Activated CD8-positive, alpha-beta memory T cell treated with anti-CD3 and anti-CD28 coated beads for 4 hours (primary cell): ENCODE measurements around the gene FRAS1.

Source experiments
- DNase-seq, 2 donors: peaks; one replicate each; pipeline ENCODE4 v3.0.0-alpha.2; 2020; ENCODE audit warnings: low read depth in 2 of 2

FRAS1 gene

DNA sequence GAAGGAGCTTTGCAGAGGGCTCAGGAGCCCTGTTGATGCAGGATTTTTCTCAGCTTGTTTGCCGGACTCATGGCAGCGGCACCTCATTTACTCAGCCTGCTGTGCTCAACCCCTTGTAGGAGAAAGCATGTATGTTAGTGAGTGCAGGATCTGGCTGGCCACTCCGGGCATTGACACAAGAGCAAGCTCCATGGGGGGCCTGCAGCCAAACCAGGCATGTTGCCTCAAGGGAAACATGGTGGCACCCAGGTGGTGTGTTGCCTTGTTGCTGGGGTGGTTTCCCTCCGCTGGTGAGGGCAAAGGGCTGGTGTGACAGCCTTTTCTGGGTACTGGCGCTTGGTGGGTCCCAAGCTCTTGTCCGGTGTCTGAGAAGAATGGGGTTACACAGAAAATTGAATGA, 305.2 kb downstream of the FRAS1 start:
- DNase-seq: no peak

DNA sequence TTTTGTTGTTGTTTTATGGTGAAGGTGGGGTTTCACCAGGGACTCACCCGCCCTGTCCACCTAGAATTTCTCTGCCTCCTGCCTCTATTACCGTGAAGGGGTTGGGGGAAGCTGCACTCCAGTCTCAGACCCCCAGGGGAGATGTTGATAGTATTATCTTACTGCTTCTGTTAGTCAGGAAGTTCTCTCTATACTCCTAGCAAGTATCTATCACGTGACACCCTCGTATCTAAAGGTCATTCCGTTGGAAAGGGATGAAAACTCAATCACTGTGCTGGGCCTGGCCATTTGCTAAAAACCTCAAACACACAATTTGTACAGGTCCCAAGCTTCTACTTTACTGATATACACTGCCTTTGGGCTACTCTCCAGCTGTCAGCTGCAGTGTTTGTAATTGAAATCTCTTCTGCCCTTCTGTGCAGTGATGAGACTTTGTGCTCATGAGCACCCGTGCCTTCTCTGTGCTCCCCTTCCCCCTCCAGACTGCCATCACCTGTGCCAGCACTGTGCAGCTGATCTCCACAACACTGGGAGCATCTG, 306.0 kb downstream of the FRAS1 start:
- no peak for DNase-seq

GRCh38 chr4:78369679-78370078, 312.6 kb downstream of the FRAS1 start:
- no peak for DNase-seq

- DNase-seq: no peak
Measured at GRCh38 chr4:78370631-78371372, 313.7 kb downstream of the FRAS1 start.

- no peak for DNase-seq
Measured at GRCh38 chr4:78372355-78372988, 315.3 kb downstream of the FRAS1 start.

- no peak for DNase-seq
Measured at GRCh38 chr4:78377555-78377954, 320.4 kb downstream of the FRAS1 start.

DNA sequence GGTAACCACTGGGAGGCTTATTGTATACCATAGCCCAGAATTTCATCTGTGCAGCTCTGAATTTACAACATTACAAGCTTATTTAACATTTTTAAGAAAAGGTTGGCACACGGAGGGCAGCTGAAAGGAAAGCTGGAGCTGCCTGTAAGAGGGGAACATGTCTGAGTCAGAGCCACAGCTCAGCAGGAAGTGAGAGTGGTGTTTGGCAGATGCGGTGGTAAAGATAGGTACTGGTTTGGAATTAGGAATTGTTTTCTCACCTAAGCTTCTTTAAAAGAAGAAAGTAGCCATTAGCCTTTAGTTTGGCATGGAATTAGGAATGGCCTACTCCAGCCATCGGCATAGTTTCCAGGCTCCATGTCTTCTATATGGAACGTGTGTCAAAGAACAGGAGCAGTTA, 321.9 kb downstream of the FRAS1 start:
- no peak for DNase-seq

DNA sequence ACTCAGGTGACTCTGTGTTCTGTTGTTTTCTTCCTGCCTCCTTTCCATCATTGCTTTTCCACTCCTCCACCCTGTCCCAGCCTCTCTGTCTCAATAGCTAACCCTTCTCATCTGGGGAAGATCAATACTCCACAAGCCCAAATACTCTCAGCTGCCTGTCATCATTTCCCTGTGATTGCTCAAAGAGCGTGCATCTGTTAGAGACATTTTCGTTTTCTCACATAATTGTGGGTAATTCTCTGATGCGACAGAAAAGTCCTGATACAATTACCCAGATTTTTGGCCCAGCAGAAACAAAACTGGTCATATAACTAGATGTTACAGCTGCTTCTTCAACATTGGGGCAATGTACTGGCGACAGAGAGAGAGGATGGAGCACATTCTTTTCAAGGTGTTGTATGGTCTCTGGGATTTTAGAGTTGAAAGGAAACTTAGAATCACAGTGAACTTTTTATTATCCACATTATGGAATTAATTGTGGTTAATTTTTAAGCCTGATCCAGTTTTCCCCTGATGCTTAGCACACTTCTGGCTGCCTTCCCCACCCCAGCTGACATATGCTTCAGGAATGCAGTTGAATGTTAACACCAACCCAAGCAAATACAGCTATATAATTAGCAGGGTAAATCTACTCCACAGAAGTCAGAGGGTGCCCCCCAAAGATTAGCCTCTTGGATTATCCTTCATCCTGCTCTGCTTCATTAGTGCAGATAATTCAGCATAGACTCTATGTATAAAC, 323.0 kb downstream of the FRAS1 start:
- no peak for DNase-seq

GRCh38 chr4:78386679-78387078, 329.6 kb downstream of the FRAS1 start:
- DNase-seq: no peak

DNA sequence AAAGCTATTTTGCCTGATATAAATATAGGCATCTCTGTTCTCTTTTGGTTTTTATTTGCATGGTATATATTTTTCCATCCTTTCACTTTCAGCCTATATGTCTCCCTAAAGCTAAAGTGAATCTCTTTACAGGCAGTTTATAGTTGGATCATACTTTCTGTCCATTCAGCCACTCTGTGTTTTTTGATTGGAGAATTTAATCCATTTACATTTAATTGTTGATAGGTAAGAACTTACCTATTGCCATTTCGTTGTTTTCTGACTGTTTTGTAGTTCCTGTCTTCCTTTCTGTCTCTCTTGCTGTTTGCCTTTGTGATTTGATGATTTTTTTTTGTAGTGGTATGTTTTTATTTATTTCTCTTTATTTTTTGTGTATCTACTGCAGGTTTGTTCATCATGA, 338.5 kb downstream of the FRAS1 start:
- no peak for DNase-seq

DNA sequence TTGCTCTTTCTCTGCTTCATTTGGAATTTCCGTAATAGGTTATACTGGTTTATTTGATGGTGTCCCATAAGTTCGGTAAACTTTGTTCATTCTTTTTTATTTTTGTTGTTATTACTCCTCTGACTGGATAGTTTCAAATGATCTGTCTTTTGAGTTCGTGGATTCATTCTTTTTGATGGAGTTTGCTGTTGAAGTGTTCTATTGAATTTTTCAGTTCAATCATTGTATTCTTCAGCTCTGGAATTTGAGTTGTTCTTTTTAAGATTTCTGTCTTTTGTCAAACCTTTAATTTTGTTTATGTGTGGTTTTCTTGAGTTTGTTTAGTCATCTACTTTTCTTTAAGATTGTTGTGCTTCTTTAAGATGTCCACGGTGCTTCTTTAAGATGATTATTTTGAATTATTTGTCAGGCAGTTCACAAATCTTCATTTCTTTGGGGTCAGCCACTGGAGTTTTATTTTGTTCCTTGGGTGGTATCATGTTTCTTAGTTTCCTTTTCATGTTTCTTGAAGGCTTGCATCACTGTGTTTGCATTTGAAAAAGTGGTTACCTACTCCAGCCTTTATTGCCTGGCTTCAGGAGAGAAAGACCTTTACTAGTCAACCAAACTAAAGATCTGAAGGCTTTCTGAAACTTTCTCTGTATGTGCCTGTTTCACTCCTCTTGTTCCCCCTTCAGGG, 339.6 kb downstream of the FRAS1 start:
- DNase-seq: no peak

DNA sequence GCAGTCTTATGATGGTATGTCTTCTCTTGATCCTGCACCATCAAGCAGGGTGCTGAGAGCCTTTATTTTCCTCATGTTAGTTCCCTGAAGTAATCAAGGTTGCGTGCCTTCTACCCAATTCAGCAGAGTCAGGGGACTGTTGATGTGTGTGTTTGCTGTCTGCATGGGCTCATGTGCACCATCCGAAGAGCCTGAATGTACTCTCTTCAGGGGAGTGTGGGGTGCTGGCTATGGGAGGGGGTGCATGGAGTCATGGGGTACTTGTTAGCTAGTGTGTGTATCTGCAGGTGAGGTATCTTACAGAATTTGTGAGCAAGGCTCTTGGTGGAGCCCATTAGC, 340.1 kb downstream of the FRAS1 start:
- no peak for DNase-seq

GRCh38 chr4:78409612-78410202, 352.6 kb downstream of the FRAS1 start:
- DNase-seq: no peak

DNA sequence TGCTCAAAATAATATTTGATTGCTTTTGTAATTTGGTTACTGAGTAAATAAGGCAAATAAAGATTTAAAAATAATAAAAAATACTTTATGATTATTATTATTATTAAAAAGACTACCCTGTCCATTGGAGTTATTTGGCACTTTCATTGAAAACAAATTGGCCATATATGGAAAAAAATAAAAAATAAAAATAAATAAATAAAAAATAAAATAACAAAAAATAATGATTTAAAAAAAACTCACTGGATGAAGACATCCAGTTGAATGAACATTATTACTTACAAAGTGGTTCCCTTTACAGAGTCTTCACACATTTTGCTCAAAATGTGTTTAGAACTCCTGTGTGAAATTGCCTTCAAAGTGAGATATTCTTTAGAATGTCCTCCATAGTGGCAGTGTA, 353.1 kb downstream of the FRAS1 start:
- no peak for DNase-seq

DNA sequence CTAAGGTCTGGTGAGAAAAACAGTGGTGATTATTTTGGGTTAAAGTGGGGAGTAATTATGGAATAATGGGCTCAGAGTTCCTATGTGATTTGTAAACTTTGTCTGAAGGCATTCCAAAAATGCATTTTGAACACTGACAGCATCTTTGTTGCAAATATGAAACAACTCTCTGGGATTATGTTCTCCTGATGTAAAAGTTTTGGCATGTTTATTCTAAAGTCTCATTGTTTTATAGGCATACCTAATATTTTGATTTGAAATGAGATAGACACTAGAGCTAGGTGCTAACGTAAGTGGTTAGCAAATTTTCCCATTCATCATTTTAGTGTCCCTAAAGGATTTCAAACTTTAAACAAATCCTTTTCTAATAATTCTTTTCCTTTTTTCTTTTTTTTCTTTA, 353.6 kb downstream of the FRAS1 start:
- no peak for DNase-seq

DNA sequence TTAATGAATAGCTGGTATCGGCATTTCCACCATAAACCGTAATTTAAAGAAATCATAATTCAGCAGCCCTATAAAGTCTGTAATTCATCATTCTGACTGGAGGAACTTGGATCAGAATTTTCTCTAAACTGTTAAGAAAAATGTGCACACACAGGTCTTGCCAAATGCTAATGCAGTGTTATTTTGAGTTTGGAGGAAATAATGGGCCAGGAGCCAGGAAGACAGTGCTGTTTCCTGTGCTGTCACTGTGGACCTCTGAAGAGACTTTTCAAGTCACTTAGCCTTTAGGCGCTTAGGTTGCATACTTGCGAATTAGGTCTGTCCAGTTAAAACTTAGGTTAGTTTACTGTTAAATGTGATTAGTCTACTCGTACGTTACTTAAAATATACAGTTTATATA, 357.0 kb downstream of the FRAS1 start:
- DNase-seq: no peak

- no peak for DNase-seq
Measured at GRCh38 chr4:78417603-78418002, 360.5 kb downstream of the FRAS1 start.

GRCh38 chr4:78418406-78418805, 361.3 kb downstream of the FRAS1 start:
- DNase-seq: no peak

DNA sequence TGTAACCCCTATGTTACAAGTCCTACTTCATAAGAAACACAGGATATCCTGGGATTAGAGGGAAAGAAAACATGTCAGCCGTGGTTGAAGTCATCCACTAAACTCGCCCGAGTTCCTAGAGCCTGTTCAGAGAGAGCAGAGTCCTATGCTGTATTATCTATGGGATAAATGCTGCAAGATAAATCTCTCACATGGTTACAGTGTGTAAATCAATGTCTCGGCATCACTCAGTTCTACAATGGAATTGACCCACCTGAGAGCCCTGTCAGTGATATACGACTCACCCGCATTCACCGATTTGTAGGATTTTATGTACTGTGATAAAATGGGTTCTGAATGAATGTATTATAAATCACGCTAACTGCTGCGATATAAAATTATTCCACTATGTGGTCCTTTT, 366.7 kb downstream of the FRAS1 start:
- DNase-seq: no peak

DNA sequence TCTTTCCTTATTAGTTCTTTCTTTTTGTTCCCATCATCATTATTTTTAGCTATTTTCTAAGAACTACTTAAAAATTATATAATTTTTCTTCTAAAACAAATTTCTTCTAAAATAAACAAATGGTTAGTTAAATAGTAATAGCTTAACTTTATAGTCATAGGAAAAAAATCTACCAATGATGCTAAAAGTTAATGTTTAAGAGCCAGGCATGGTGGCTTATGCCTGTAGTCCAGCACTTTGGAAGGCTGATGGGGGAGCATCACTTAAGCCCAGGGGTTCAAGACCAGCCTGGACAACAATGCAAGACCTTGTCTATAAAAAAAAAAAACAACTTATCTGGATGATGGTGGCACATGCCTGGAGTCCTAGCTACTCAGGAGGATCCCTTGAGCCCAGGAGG, 367.3 kb downstream of the FRAS1 start:
- no peak for DNase-seq

DNA sequence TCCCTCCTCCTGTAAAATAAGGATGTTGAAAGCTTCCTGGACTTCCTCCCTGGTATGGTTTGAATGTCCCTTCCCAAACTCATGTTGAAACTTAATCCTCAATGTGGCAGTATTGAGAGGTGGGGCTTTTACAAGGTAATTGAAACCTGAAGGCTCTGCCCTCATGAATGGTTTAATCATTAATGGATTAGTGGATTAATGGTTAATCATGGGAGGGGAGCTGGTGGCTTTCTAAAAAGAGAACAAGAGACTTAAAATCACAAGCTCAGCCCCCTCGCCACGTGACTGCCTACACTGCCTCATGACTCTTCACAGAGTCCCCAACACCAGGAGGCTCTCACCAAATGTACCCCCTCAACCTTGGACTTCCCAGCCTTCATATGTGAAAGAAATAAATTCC, 369.8 kb downstream of the FRAS1 start:
- no peak for DNase-seq

GRCh38 chr4:78428996-78429395, 371.9 kb downstream of the FRAS1 start:
- DNase-seq: no peak
